HG03439 (cell line): ENCODE measurements around the gene ZFP1.

Experiments used
- ATAC-seq: cut with Tn5 transposase; IDR thresholded peaks from one replicate; pipeline ENCODE4 v1.9.1; 2021; ENCODE audit warnings: mild to moderate bottlenecking, moderate library complexity; ENCODE audit not compliant: unreplicated experiment

Gene ZFP1

GRCh38 chr16:75148311-75149195 is at the start of gene ZFP1:
Gene ZFP1 (plus strand): TSS chr16:75148524. CDS start chr16:75152952, 4,428 bp downstream.
- ATAC-seq, result peak; percentile 87

- no peak for ATAC-seq
Observed at GRCh38 chr16:75099075-75099667, 49.2 kb upstream of the ZFP1 start.

GRCh38 chr16:75099738-75100602 is 48.4 kb upstream of the ZFP1 start:
- ATAC-seq, result no peak

- no peak for ATAC-seq
Observed at GRCh38 chr16:75100603-75100990, 47.7 kb upstream of the ZFP1 start.

GRCh38 chr16:75101635-75102034 is 46.7 kb upstream of the ZFP1 start:
- ATAC-seq, result no peak

- no peak for ATAC-seq
Observed at GRCh38 chr16:75102595-75102994, 45.7 kb upstream of the ZFP1 start.

- ATAC-seq, result no peak
Observed at GRCh38 chr16:75103994-75104393, 44.3 kb upstream of the ZFP1 start.

GRCh38 chr16:75104836-75105235 is 43.5 kb upstream of the ZFP1 start:
- ATAC-seq, result no peak

GRCh38 chr16:75105306-75106061 is 42.8 kb upstream of the ZFP1 start:
- no peak for ATAC-seq

- no peak for ATAC-seq
Observed at GRCh38 chr16:75106351-75107274, 41.7 kb upstream of the ZFP1 start.

GRCh38 chr16:75107505-75107904 is 40.8 kb upstream of the ZFP1 start:
- ATAC-seq, result no peak

GRCh38 chr16:75108792-75109731 is 39.3 kb upstream of the ZFP1 start:
- ATAC-seq, result no peak

- no peak for ATAC-seq
Observed at GRCh38 chr16:75109732-75110243, 38.5 kb upstream of the ZFP1 start.

GRCh38 chr16:75110637-75111513 is 37.4 kb upstream of the ZFP1 start:
- peak; percentile 82 for ATAC-seq

GRCh38 chr16:75111514-75111940 is 36.8 kb upstream of the ZFP1 start:
- ATAC-seq, result peak; percentile 9

GRCh38 chr16:75111961-75112733 is 36.2 kb upstream of the ZFP1 start:
- ATAC-seq, result no peak
